H1 (cell line): ENCODE results near the gene NXN. TPM values are rescaled to one million over a fixed set of nuclear protein-coding genes. Genes with fewer than 3 reads are reported as not detected.
"Not testable (repeated sequence)": the region's sequence is repeated elsewhere in the genome, so short reads cannot be mapped to it uniquely, and the experiment has no call there.

ENCODE experiments used
- CTCF ChIA-PET: fragments of 300-600 bp; sonication (Branson Sonifier 250); formaldehyde crosslinking; loops from one replicate; lab custom pipeline; 2021; ENCODE audit not compliant: partially characterized antibody; lab: Charles Lee
- POLR2A ChIA-PET: fragments of 300-600 bp; sonication (Branson Sonifier 250); formaldehyde crosslinking; loops from one replicate; lab custom pipeline; 2021; ENCODE audit warnings: inconsistent platforms; ENCODE audit not compliant: partially characterized antibody; lab: Charles Lee
- DNase-seq, 2 experiments: peaks; one replicate each; pipeline versions ENCODE4 v3.0.0 to v3.0.0-alpha.2; 2010 to 2022; ENCODE audit warnings: low spot score in 2 of 2, low read depth in 1 of 2, mixed read lengths in 1 of 2
- FAIRE-seq: peaks from 2 replicates; lab custom pipeline; 2011; peaks lifted over from hg19 to GRCh38; lab: Jason Lieb, UNC
- H2AFZ ChIP-seq: 2 replicates; pipeline ENCODE4 v1.8.1; 2012; ENCODE audit warnings: low read length, inconsistent platforms
- H2AK5ac ChIP-seq: 2 replicates; pipeline ENCODE4 v1.6.1; 2013; ENCODE audit warnings: low read depth, low read length
- H2BK120ac ChIP-seq: replicated peaks from 2 replicates; pipeline ENCODE3; 2013; ENCODE audit warnings: low read depth, low read length, inconsistent platforms
- H2BK12ac ChIP-seq: 2 replicates; pipeline ENCODE4 v1.6.1; 2013; ENCODE audit warnings: low read depth, low read length
- H2BK15ac ChIP-seq: 2 replicates; pipeline ENCODE4 v1.6.1; 2013; ENCODE audit warnings: low read length
- H2BK20ac ChIP-seq: 2 replicates; pipeline ENCODE4 v1.6.1; 2013; ENCODE audit warnings: low read length
- H2BK5ac ChIP-seq: 2 replicates; pipeline ENCODE4 v1.6.1; 2013; ENCODE audit warnings: low read depth, low read length
- H3K14ac ChIP-seq: 2 replicates; pipeline ENCODE4 v1.6.1; 2013; ENCODE audit warnings: inconsistent platforms; ENCODE audit not compliant: insufficient read length
- H3K18ac ChIP-seq: 2 replicates; pipeline ENCODE4 v1.6.1; 2013; ENCODE audit warnings: low read length; ENCODE audit errors: extremely low read depth
- H3K23ac ChIP-seq: 2 replicates; pipeline ENCODE4 v1.6.1; 2013; ENCODE audit warnings: inconsistent platforms; ENCODE audit not compliant: insufficient read length
- H3K23me2 ChIP-seq: 2 replicates; pipeline ENCODE4 v1.6.1; 2013; ENCODE audit warnings: low read depth, low read length
- H3K27ac ChIP-seq: 2 replicates; pipeline ENCODE4 v1.6.1; 2011; ENCODE audit warnings: low read depth, low read length, inconsistent platforms
- H3K27me3 ChIP-seq, 4 experiments: replicated peaks in 1 of 4; 1 replicate in 1 of 4; 2 replicates in 3 of 4; pipeline versions ENCODE4 v1.6.1 to v1.8.1; 2011 to 2013; ENCODE audit warnings: low read length in 3 of 4, mild to moderate bottlenecking in 3 of 4, inconsistent platforms in 2 of 4, mixed read lengths in 2 of 4, moderate library complexity in 1 of 4; ENCODE audit not compliant: control insufficient read depth in 3 of 4, insufficient read depth in 3 of 4; ENCODE audit errors: extremely low read depth in 1 of 4
- H3K36me3 ChIP-seq, 4 experiments: 2 replicates each; pipeline versions ENCODE4 v1.6.1 to v1.8.1; 2011 to 2013; ENCODE audit warnings: mild to moderate bottlenecking in 4 of 4, low read length in 3 of 4, moderate library complexity in 2 of 4, control low read depth in 1 of 4, inconsistent platforms in 1 of 4; ENCODE audit not compliant: insufficient read depth in 4 of 4, control insufficient read depth in 2 of 4
- H3K4ac ChIP-seq: replicated peaks from 2 replicates; pipeline ENCODE3; 2013; ENCODE audit warnings: low read length, low read depth, mixed read lengths, inconsistent platforms; ENCODE audit not compliant: insufficient read length
- H3K4me1 ChIP-seq, 4 experiments: replicated peaks in 1 of 4; 1 replicate in 1 of 4; 2 replicates in 3 of 4; pipeline versions ENCODE4 v1.6.1 to v1.8.1; 2011 to 2013; ENCODE audit warnings: low read length in 3 of 4, inconsistent platforms in 2 of 4, mixed read lengths in 1 of 4; ENCODE audit not compliant: insufficient read depth in 4 of 4, control insufficient read depth in 3 of 4
- H3K4me2 ChIP-seq, 2 experiments: 2 replicates each; pipeline versions ENCODE4 v1.6.1 to v1.8.1; 2011 to 2013; ENCODE audit warnings: low read depth in 2 of 2, low read length in 2 of 2, control low read depth in 1 of 2, inconsistent platforms in 1 of 2, mild to moderate bottlenecking in 1 of 2; ENCODE audit not compliant: insufficient read depth in 1 of 2
- H3K4me3 ChIP-seq, 4 experiments: fragments of 200-600, 300-600 bp in 1 of 4; sonication (generic), shearing (Covaris generic), sonication (Bioruptor Twin) in 1 of 4; 2 replicates each; pipeline versions ENCODE4 v1.5.1 to v1.8.1; 2011 to 2016; ENCODE audit warnings: low read length in 4 of 4, low read depth in 3 of 4, control low read depth in 2 of 4, inconsistent platforms in 2 of 4, mild to moderate bottlenecking in 2 of 4, mixed read lengths in 1 of 4, moderate library complexity in 1 of 4; ENCODE audit not compliant: insufficient read depth in 2 of 4; ENCODE audit errors: extremely low read depth in 1 of 4
- H3K56ac ChIP-seq: replicated peaks from 2 replicates; pipeline ENCODE3; 2013; ENCODE audit warnings: low read depth, mild to moderate bottlenecking, mixed read lengths, low read length, inconsistent platforms; ENCODE audit not compliant: insufficient read length
- H3K79me1 ChIP-seq: 2 replicates; pipeline ENCODE4 v1.6.1; 2013; ENCODE audit warnings: low read depth, low read length, control low read depth
- H3K79me2 ChIP-seq, 2 experiments: 2 replicates each; pipeline versions ENCODE4 v1.6.1 to v1.8.1; 2012 to 2013; ENCODE audit warnings: low read length in 2 of 2, mild to moderate bottlenecking in 2 of 2, inconsistent platforms in 1 of 2; ENCODE audit not compliant: insufficient read depth in 2 of 2, control insufficient read depth in 1 of 2
- H3K9ac ChIP-seq, 4 experiments: replicated peaks in 1 of 4; 1 replicate in 1 of 4; 2 replicates in 3 of 4; pipeline versions ENCODE4 v1.6.1 to v1.8.1; 2011 to 2013; ENCODE audit warnings: low read depth in 3 of 4, low read length in 3 of 4, control low read depth in 2 of 4, mild to moderate bottlenecking in 2 of 4, moderate library complexity in 2 of 4, inconsistent platforms in 1 of 4; ENCODE audit errors: extremely low read depth in 1 of 4
- H3K9me3 ChIP-seq, 2 experiments: 2 replicates each; pipeline versions ENCODE4 v1.6.1 to v1.8.1; 2012 to 2013; ENCODE audit warnings: mild to moderate bottlenecking in 2 of 2, moderate library complexity in 2 of 2, control low read depth in 1 of 2, inconsistent platforms in 1 of 2, low read depth in 1 of 2, low read length in 1 of 2, mixed read lengths in 1 of 2; ENCODE audit not compliant: insufficient read depth in 2 of 2
- H4K20me1 ChIP-seq, 2 experiments: replicated peaks in 1 of 2; 2 replicates each; pipeline versions ENCODE3 to v1.8.1; 2011 to 2013; ENCODE audit warnings: inconsistent platforms in 2 of 2, low read length in 2 of 2, mild to moderate bottlenecking in 1 of 2; ENCODE audit not compliant: insufficient read depth in 2 of 2, control insufficient read depth in 1 of 2
- H4K5ac ChIP-seq: 2 replicates; pipeline ENCODE4 v1.6.1; 2013; ENCODE audit warnings: low read length, low read depth, mixed read lengths, inconsistent platforms; ENCODE audit not compliant: insufficient read length
- H4K8ac ChIP-seq: 2 replicates; pipeline ENCODE4 v1.8.0; 2013; ENCODE audit warnings: mild to moderate bottlenecking, moderate library complexity, low read length, inconsistent platforms; ENCODE audit not compliant: insufficient read depth; ENCODE audit errors: extremely low read depth
- H4K91ac ChIP-seq: replicated peaks from 2 replicates; pipeline ENCODE3; 2013; ENCODE audit warnings: low read length, mixed read lengths, inconsistent platforms; ENCODE audit not compliant: insufficient read length
- WGBS, 2 experiments: shearing (Covaris generic) in 1 of 2; methylation state at CpG; one replicate each; pipeline versions ENCODE4 v1.1.6 to v1.1.7; 2013 to 2015; ENCODE audit warnings: low lambda C conversion rate in 2 of 2, mixed read lengths in 2 of 2, inconsistent platforms in 1 of 2, low coverage in 1 of 2, missing lambda C conversion rate in 1 of 2; ENCODE audit not compliant: insufficient replicate concordance in 2 of 2, insufficient coverage in 1 of 2, insufficient read length in 1 of 2; ENCODE audit errors: extremely low coverage in 1 of 2, missing lambda C conversion rate in 1 of 2; 5-methylcytosine and 5-hydroxymethylcytosine counted together
- polyA plus RNA-seq, 7 experiments: library from polyadenylated mRNA; depleted of rRNA in 3 of 7; stranded (reverse) in 5 of 7; unstranded in 2 of 7; fragments of >200 nt in 5 of 7; fragments of 200-250 nt in 2 of 7; gene quantifications; 1 replicate in 5 of 7; 2 replicates in 1 of 7; 4 replicates in 1 of 7; pipeline versions ENCODE4 v1.2.1 to v1.2.3, GENCODE V29; 2011 to 2013; ENCODE audit warnings: missing spikeins in 2 of 7, mixed read lengths in 2 of 7
- total RNA-seq: library from RNA; stranded (reverse); fragmentation: NEBNext Ultra II Directional; extraction: Animal tissue kit (Norgen Biotek cat#: 25700); gene quantifications from 2 replicates; pipeline ENCODE4 v1.2.1, GENCODE V29; 2021

NXN gene
- total and polyA plus RNA-seq, 2 of the 8 experiments (the other 6 are each of a cell fraction or from before 2014, with no cell fraction given), result 94.1 to 107 TPM

GRCh38 chr17:971861-972260 lies 7.7 kb downstream of the NXN start:
- not testable (repeated sequence) for H2BK5ac ChIP-seq, H3K23ac ChIP-seq, DNase-seq, H3K9me3 ChIP-seq, H4K91ac ChIP-seq, H3K27ac ChIP-seq, H3K18ac ChIP-seq, H4K5ac ChIP-seq, H3K27me3 ChIP-seq, H3K4ac ChIP-seq, H3K23me2 ChIP-seq, H2AFZ ChIP-seq, H2BK120ac ChIP-seq, H3K14ac ChIP-seq, H3K9ac ChIP-seq, H2BK15ac ChIP-seq, H3K36me3 ChIP-seq, H3K56ac ChIP-seq, H3K4me2 ChIP-seq, H2BK20ac ChIP-seq, H2AK5ac ChIP-seq, H2BK12ac ChIP-seq, H3K4me3 ChIP-seq, FAIRE-seq, H4K8ac ChIP-seq
- Histone ChIP-seq H3K4me1 (peaks cover 10 to 34% (median 20%) of the 10 kb centered on the region in 4 experiments), H3K79me1 (peaks cover 27% of the 10 kb centered on the region), H3K79me2 (peaks cover 26 to 95% of the 10 kb centered on the region in 2 experiments), H4K20me1 (peaks cover 10 to 16% of the 10 kb centered on the region in 2 experiments)
- WGBS, 2 experiments, result 94% methylated on average over 13 of the region's 14 CpGs; no CpG with 5 or more reads in 1 of the 2 experiments
- ChIA-PET CTCF (interaction anchor here (0.6 to 17.5 kb wide), 8 partner anchors 9 to 178 kb away, joined by 3 to 258 read pairs (median 7); no protein-coding TSS in a partner anchor), POLR2A (interaction anchor here (0.7 to 1.7 kb wide), 5 partner anchors 10 to 192 kb away, joined by 3 to 6 read pairs (median 3); no protein-coding TSS in a partner anchor)
